ENCODE data around the gene GRIA4.

DNA sequence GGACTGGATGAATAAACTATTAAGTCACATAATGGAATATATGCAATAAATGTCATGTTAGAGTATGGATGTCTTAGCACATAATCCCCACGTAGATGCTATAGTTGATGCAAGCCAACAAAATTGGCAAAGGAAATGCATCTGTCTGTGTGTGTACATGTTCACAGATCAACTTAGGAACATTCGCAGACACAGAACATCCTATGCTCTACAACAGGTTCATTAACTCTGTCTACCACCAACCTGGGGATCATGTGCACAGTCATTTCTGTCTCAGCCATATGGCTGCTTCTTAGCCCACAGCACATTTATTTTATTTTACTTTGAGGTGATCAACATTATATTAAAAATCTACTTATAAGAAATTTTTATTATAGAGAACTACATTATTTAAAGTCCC lies 407.2 kb downstream of the GRIA4 start:
- TF ChIP-seq, protein P1, sequence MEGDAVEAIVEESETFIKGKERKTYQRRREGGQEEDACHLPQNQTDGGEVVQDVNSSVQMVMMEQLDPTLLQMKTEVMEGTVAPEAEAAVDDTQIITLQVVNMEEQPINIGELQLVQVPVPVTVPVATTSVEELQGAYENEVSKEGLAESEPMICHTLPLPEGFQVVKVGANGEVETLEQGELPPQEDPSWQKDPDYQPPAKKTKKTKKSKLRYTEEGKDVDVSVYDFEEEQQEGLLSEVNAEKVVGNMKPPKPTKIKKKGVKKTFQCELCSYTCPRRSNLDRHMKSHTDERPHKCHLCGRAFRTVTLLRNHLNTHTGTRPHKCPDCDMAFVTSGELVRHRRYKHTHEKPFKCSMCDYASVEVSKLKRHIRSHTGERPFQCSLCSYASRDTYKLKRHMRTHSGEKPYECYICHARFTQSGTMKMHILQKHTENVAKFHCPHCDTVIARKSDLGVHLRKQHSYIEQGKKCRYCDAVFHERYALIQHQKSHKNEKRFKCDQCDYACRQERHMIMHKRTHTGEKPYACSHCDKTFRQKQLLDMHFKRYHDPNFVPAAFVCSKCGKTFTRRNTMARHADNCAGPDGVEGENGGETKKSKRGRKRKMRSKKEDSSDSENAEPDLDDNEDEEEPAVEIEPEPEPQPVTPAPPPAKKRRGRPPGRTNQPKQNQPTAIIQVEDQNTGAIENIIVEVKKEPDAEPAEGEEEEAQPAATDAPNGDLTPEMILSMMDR (IDR thresholded peaks at IDR 0.05; ENCODE audit: low read depth, low read length, poor library complexity, severe bottlenecking), result no peak
- no peak for TF ChIP-seq EZH2phosphoT487 (IDR thresholded peaks at IDR 0.05; ENCODE audit: borderline replicate concordance, low read length)
